Fibroblast of skin of left biceps (primary cell): ENCODE results near the gene PTK6.

Source experiments
- DNase-seq, 2 experiments: peaks; one replicate each; pipeline ENCODE4 v3.0.0-alpha.2; 2013; ENCODE audit warnings: low read depth in 2 of 2

Gene PTK6

DNA sequence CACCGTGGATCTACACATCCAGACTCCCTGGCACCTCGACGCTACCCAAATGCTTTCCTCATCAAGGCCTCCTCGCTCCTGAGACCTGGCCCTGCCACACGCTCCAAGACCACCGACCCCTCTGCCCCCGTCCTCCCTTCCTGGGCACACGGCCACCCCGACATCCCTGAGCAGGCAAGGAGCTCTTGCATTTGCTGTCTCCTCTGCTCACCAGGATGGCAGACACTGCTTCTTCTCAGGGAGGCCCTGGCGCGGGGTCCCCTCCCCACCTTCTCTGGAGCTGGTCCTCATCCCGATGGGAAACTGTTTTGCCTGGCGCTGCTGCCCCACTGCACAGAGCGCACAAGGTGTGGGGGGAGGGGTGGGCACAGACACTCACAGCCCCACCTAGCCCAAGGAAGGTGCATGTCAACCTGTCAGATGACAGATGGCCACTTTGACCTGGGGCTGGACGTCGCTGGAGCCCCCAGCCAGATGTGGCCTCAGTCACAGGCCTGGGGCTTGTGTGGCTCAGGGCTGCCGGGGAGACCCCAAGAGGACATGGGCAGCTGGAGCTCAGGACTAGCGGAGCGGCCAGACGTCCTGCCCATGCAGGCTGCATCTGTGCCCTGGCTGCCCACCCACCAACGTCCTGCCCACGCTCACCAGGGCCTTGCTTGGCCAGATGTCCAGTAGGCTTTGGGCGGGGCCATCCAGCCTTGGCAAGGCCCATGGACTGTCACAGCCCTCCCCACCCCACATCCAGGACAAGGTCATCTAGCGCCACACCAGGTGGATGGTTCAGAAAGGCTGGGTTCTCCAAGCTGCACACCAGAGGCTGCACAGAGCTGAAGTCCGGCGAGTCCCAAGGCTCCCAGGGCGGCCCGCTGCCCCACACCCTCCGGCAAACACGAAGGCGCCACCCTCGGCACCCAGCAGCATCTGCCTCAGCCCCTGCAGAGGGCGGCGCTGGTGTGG lies 58.6 kb downstream of the PTK6 start:
- no peak for DNase-seq
